Natural killer cell treated with Interleukin-12 subunit alpha and Interleukin-12 subunit beta and Interleukin-15 and Interleukin-18, amount 100 ng/mL, for 72 hours (primary cell): ENCODE data around the gene PNRC2. TPM values are rescaled to one million over a fixed set of nuclear protein-coding genes. Genes with fewer than 3 reads are reported as not detected.
"Not testable (repeated sequence)": the region's sequence is repeated elsewhere in the genome, so short reads cannot be mapped to it uniquely, and the experiment has no call there.

ENCODE experiments used
- ATAC-seq, 2 donors: fragments of 150-1000 bp; cut with Tn5 transposase in 1 of 2; sonication (Bioruptor Pico), chemical (Tn5 transposase) in 1 of 2; 2 replicates each; pipeline ENCODE4 v1.10.0; 2021
- DNase-seq: peaks from one replicate; pipeline ENCODE4 v3.0.0; 2022; ENCODE audit warnings: low spot score
- H3K27ac Mint-ChIP-seq, 2 donors: 1 replicate in 1 of 2; 2 replicates in 1 of 2; pipeline ENCODE4 v1.8.0; 2022; ENCODE audit warnings: mixed read lengths in 2 of 2, mild to moderate bottlenecking in 1 of 2, moderate library complexity in 1 of 2
- H3K27me3 Mint-ChIP-seq, 2 donors: 1 replicate in 1 of 2; 2 replicates in 1 of 2; pipeline ENCODE4 v1.8.0; 2022; ENCODE audit warnings: mixed read lengths in 2 of 2
- H3K36me3 Mint-ChIP-seq: one replicate; pipeline ENCODE4 v1.8.0; 2022; ENCODE audit warnings: mixed read lengths
- H3K4me1 Mint-ChIP-seq, 2 donors: 1 replicate in 1 of 2; 2 replicates in 1 of 2; pipeline ENCODE4 v1.8.0; 2022; ENCODE audit warnings: low read depth in 2 of 2, mixed read lengths in 2 of 2, mild to moderate bottlenecking in 1 of 2
- H3K4me3 Mint-ChIP-seq: one replicate; pipeline ENCODE4 v1.8.0; 2022; ENCODE audit warnings: mixed read lengths
- H3K9me3 Mint-ChIP-seq: 2 replicates; pipeline ENCODE4 v1.8.0; 2022; ENCODE audit warnings: mixed read lengths
- total RNA-seq, 2 donors: library from RNA; stranded (reverse); gene quantifications; one replicate each; pipeline ENCODE4 v1.2.3, GENCODE V29; 2022

The PNRC2 gene
- total RNA-seq, 2 donors from 2014 or later, result 89.7 to 162 TPM

DNA sequence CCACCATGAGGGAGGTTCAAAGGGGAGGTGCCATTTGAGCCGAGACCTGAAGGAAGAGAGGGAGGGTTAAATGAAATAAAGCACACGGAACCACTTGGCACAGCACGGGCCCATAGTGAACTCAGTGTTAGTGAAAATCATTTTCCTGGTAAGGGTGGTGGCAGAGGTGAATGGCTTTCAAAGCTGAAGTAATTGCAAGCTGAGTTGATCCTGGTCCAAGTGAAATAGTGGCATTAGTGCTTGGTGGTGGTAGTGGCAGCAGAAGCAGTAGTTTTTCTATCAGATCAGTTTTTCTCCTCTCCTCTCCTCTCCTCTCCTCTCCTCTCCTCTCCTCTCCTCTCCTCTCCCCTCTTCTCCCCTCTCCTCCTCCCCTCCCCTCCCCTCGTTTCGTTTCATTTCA, 51.0 kb downstream of the PNRC2 start:
- no peak overlapping the region for H3K27ac Mint-ChIP-seq
- H3K36me3 Mint-ChIP-seq, result no peaks in the 10 kb centered on the region
- no peak for ATAC-seq
- DNase-seq, result no peak
- no peaks in the 10 kb centered on the region for H3K9me3 Mint-ChIP-seq
- peaks cover 0 to 2% of the 10 kb centered on the region in 2 donors for H3K4me1 Mint-ChIP-seq
- peaks cover 15 to 32% of the 10 kb centered on the region in 2 donors for H3K27me3 Mint-ChIP-seq
- H3K4me3 Mint-ChIP-seq, result no peak overlapping the region

DNA sequence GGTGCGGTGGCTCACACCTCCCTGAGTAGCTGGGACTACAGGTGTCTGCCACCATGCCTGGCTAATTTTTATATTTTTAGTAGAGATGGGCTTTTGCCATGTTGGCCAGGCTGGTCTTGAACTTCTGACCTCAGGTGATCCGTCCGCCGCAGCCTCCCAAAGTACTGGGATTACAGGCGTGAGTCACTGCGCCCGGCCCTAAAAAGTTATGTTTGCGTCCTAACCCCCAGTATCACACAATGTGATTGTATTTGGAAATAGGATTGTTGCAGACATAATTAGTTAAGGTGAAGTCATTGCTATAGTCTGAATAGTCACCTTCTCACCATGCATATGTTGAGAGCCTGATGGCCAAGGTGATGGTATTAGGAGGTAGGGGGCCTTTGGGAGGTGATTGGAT, 53.2 kb downstream of the PNRC2 start:
- H3K4me1 Mint-ChIP-seq, H3K4me3 Mint-ChIP-seq, H3K9me3 Mint-ChIP-seq, H3K36me3 Mint-ChIP-seq, DNase-seq, H3K27ac Mint-ChIP-seq, ATAC-seq: not testable (repeated sequence)
- H3K27me3 Mint-ChIP-seq, result peaks cover 11 to 24% of the 10 kb centered on the region in 2 donors

Other genes starting within 250 kb of the PNRC2 start
- 10 to 100 TPM; 74.7 to 84.5 TPM for gene ELOA, start 216.4 kb upstream of the PNRC2 start, total RNA-seq
- gene PITHD1, start 181.4 kb upstream of the PNRC2 start, total RNA-seq, result 10 to 100 TPM; 68.6 to 77.7 TPM
- gene LYPLA2, start 168.7 kb upstream of the PNRC2 start, total RNA-seq, result 100 to 1,000 TPM; 117 to 120 TPM
- gene GALE, start 159.1 kb upstream of the PNRC2 start, total RNA-seq, result 10 to 100 TPM; 54.3 to 68.1 TPM
- gene HMGCL, start 134.4 kb upstream of the PNRC2 start, total RNA-seq, result 10 to 100 TPM; 26.1 to 29.1 TPM
- gene FUCA1, start 91.5 kb upstream of the PNRC2 start, total RNA-seq, result 10 to 100 TPM; 10.3 to 15.1 TPM
- 1 to 10 TPM; 2.1 to 3.8 TPM for gene CNR2, start 46.5 kb upstream of the PNRC2 start, total RNA-seq
- 100 to 1,000 TPM; 176 to 214 TPM for gene SRSF10, start 20.5 kb downstream of the PNRC2 start, total RNA-seq
- not detected for gene MYOM3, start 152.3 kb downstream of the PNRC2 start, total RNA-seq
- gene IL22RA1, start 183.3 kb downstream of the PNRC2 start, total RNA-seq, result not detected
- 1 to 10 TPM in 1 of 2 donors, under 1 TPM in 1; 0.36 to 2.0 TPM for gene IFNLR1, start 227.5 kb downstream of the PNRC2 start, total RNA-seq